H7 (cell line): Measurements from ENCODE around the gene HNF1B. TPM values are rescaled to one million over a fixed set of nuclear protein-coding genes. Genes with fewer than 3 reads are reported as not detected.

Experiments
- DNase-seq: peaks from one replicate; pipeline ENCODE4 v3.0.0; 2012
- H3K27me3 ChIP-seq: 2 replicates; pipeline ENCODE4 v1.6.0; 2011; ENCODE audit warnings: mild to moderate bottlenecking, low read length; ENCODE audit not compliant: control insufficient read depth, insufficient read depth
- H3K36me3 ChIP-seq: replicated peaks from 2 replicates; pipeline ENCODE4 v1.5.1; 2011; ENCODE audit warnings: low read length; ENCODE audit not compliant: control insufficient read depth, insufficient read depth
- H3K4me3 ChIP-seq: 2 replicates; pipeline ENCODE4 v1.5.1; 2011; ENCODE audit warnings: low read depth, mild to moderate bottlenecking, control low read depth, low read length, moderate library complexity; ENCODE audit not compliant: insufficient read depth
- total RNA-seq: library from RNA; depleted of rRNA; stranded (reverse); fragments of >200 nt; shearing (Covaris generic); gene quantifications from 2 replicates; pipeline ENCODE4 v1.2.3, GENCODE V29; 2014

Gene HNF1B
- total RNA-seq, 1 experiment from 2014 or later = 1.1 TPM

DNA sequence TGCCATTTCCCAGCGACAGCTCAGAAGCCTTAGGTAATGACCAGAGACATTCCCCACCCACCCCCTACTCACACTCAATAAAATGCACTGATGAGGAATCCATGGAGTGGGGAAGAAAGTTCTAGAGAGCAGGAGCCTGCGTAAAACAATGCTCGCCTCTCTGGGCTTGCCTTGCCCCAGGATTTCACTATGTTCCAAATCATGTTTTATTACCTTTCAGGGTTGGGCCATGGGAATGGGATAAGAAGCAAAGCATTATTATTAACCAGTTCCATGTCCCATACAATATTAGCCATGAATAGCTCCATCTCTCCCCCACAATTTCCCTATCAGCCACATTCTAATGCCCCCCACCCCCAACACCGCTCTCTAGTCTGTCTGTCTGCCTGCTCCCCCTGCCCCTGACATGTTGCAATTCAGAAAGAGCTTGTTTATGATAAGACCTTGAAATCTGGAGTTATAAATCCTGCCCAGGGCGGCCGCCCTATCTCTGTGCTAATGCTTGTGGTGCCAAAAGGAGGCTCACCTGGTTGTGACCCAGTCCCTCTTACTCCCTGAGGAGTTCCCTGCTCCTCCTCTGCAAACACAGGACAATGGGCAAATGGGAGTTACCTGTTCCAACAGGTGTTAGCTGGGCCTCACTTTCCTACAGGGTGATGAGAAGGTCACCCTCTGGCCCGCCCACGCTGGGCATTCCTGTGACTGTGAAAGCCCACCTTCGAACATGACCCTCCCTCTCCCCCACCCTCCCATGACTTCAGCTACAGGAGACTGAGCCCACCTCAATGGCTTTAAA, 73.6 kb downstream of the HNF1B start:
- Histone ChIP-seq H3K27me3 (no peaks in the 10 kb centered on the region), H3K4me3 (no peak overlapping the region), H3K36me3 (no peaks in the 10 kb centered on the region)
- DNase-seq = no peak

DNA sequence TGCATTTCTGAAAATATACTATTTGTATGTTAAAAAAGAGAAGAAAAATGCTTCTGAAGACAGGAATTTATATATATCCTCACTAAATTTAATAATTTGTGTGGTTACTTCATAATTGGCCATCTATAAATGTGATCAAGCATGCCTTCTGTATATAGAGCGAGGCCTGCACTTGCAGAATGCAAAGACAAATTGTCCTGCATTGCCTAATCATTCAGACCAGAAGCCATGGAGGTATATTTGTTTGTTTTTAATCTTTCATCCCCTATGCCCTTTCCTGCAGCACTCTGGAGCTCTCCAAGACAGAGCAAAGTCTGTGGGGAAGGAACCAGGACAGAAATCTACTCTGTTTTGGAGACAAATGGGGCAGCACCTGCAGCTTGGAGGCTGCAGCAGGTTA, 77.8 kb downstream of the HNF1B start:
- H3K27me3 ChIP-seq = no peaks in the 10 kb centered on the region
- no peak overlapping the region for H3K4me3 ChIP-seq
- DNase-seq = no peak
- H3K36me3 ChIP-seq = no peaks in the 10 kb centered on the region

DNA sequence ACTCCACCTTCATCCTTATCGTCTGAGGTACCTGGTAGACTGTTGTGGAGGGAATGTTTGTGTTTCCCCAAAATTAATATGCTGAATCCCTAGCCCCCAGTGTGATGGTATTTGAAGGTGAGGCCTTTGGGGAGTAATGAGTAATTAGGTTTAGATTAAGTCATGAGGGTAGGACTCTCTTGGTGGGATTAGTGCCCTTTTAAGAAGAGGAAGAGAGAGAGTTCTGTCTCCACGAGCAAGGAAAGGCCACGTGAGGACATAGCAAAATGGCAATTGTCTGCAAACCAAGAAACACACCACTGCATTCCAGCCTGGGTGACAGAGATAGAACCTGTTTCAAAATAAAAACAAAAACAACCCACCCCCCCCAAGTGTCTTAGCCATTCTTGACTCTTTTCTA, 80.6 kb downstream of the HNF1B start:
- H3K27me3 ChIP-seq = no peaks in the 10 kb centered on the region
- no peaks in the 10 kb centered on the region for H3K36me3 ChIP-seq
- DNase-seq = no peak
- H3K4me3 ChIP-seq = no peak overlapping the region

- no peaks in the 10 kb centered on the region for H3K27me3 ChIP-seq
- peak; percentile 28 for DNase-seq
- no peak overlapping the region for H3K4me3 ChIP-seq
These were observed 82.5 kb downstream of the HNF1B start for GRCh38 chr17:37662353-37662752.

DNA sequence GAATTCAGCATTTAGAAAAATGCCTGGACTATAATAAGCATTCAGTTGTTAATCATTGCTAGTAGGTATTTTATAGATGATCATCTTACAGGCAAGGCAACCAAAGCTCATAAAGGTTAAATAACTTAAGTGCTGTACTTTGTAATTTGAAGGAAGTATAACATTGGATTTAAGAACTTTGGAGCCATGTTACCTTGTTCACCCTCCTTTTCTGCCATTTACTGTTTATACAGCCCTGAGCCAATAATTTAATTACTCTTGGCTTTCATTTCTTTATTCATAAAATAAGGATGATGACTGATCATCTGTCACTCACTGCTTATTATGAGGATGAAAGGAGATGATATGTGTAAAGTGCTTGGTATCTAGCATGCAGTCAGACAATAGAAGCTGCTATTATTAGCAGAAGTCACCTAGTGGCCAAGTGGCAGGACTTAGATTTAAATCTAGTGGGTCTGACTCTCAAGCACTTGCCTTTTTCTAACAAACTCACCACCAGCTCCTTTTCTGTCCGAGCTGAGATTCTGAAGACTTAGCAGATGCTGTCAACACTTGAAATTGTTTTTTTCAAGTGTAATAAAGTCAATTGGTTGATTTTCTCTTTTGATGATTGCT, 83.4 kb downstream of the HNF1B start:
- H3K27me3 ChIP-seq = no peaks in the 10 kb centered on the region
- DNase-seq = no peak
- H3K36me3 ChIP-seq = no peaks in the 10 kb centered on the region
- H3K4me3 ChIP-seq = no peak overlapping the region

More at GRCh38 chr17:37662353-37662752, 82.5 kb downstream of the HNF1B start:
- no peaks in the 10 kb centered on the region for H3K36me3 ChIP-seq

- peak; percentile 25 for DNase-seq
- no peaks in the 10 kb centered on the region for H3K36me3 ChIP-seq
- H3K27me3 ChIP-seq = no peaks in the 10 kb centered on the region
- H3K4me3 ChIP-seq = no peak overlapping the region
These were observed 84.9 kb downstream of the HNF1B start for GRCh38 chr17:37659925-37660324.

GRCh38 chr17:37657202-37657601, 87.7 kb downstream of the HNF1B start:
- no peak overlapping the region for H3K4me3 ChIP-seq
- no peak for DNase-seq
- H3K36me3 ChIP-seq = no peaks in the 10 kb centered on the region
- H3K27me3 ChIP-seq = no peaks in the 10 kb centered on the region

DNA sequence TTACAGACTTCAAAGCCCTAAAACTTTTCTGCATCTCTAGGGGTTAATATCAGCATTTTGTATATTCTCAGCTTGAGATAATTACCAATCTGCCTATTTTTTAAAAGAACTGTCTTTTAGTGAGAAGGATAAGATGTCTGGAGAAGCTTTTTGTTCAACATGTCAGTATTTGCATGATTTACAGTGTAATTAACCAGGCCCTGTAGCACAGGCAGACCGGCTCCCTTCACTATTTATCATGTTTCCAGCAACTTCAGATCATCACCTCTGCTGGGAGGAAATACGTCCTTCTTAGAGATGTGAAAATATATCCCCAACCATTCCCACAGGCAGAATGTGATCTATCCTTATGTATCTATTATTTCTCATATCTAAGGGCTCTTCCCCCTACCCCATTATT, 93.0 kb downstream of the HNF1B start:
- H3K36me3 ChIP-seq = no peaks in the 10 kb centered on the region
- H3K4me3 ChIP-seq = no peak overlapping the region
- no peak for DNase-seq
- no peaks in the 10 kb centered on the region; the same call in 1 of the 2 replicates for H3K27me3 ChIP-seq

DNA sequence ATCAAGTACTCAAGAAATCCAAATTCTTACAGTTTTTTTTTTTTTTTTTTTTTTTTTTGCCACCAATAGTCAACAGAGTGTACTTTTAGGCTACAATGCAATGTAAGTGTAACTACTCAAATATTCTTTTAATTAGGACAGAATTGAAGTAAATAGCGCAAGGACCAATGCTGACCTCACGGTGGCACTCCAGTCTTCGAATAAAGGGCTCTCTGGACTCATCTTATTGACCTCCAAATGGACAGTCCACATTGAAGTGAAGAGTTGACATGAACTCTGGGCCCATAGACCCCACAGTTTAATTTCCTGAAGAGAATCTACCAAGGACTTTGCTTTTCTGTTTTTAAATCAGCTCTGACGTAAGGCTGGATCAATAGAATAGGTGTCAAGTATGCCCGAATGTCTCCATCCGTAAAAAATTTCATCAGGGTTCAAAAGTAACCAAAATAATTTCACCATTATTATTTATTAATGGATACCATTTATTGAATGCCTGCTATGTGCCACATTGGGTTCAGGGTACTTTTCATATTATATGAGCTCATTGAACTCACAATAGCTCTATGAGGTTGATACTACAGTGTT, 94.3 kb downstream of the HNF1B start:
- H3K4me3 ChIP-seq = no peak overlapping the region
- DNase-seq = peak; percentile 48
- H3K36me3 ChIP-seq = no peaks in the 10 kb centered on the region
- H3K27me3 ChIP-seq = peaks cover 1% of the 10 kb centered on the region; the same call in 1 of the 2 replicates

GRCh38 chr17:37648555-37648954, 96.3 kb downstream of the HNF1B start:
- no peak for DNase-seq
- Histone ChIP-seq H3K27me3 (peaks cover 1% of the 10 kb centered on the region; the same call in 1 of the 2 replicates), H3K4me3 (no peak overlapping the region), H3K36me3 (no peaks in the 10 kb centered on the region)

GRCh38 chr17:37647856-37648255, 97.0 kb downstream of the HNF1B start:
- Histone ChIP-seq H3K4me3 (no peak overlapping the region), H3K27me3 (peaks cover 1% of the 10 kb centered on the region; the same call in 1 of the 2 replicates), H3K36me3 (no peaks in the 10 kb centered on the region)
- DNase-seq = no peak

DNA sequence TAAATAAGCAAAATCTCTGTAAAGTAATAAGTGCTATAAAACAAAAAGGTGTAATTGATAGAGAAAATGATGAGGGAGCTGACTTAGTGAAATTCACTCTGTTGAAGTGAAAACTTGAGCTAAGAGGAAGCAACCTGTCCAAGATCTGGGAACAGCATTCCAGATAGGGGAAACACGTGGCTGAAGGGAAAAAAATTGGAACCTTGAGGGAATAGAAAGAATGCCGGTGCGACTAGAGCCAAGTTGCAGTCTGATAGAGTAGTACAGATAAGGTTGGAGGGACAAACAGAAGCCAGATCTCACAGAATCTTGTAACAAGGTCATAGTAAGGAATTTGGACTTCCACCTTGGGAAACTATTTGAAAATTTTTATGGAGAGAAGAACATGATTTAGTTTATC, 101.0 kb downstream of the HNF1B start:
- peaks cover 1% of the 10 kb centered on the region; the same call in 1 of the 2 replicates for H3K27me3 ChIP-seq
- H3K36me3 ChIP-seq = peaks cover 2% of the 10 kb centered on the region; the same call in 1 of the 2 replicates
- DNase-seq = no peak
- peak overlapping the region; percentile 96; the same call in 1 of the 2 replicates for H3K4me3 ChIP-seq

- Histone ChIP-seq H3K27me3 (peaks cover 1% of the 10 kb centered on the region; the same call in 1 of the 2 replicates), H3K4me3 (peak within 1 kb of the TSS; percentile 96), H3K36me3 (peaks cover 2% of the 10 kb centered on the region; the same call in 1 of the 2 replicates)
- DNase-seq = peak; percentile 91
These were observed 101.6 kb downstream of the HNF1B start, which contains the start of gene DDX52 for GRCh38 chr17:37643118-37643766. DDX52 (minus strand) TSS chr17:37643446; CDS start chr17:37643420, 26 bp downstream.

- Histone ChIP-seq H3K4me3 (peak overlapping the region; percentile 96), H3K27me3 (peaks cover 1% of the 10 kb centered on the region; the same call in 1 of the 2 replicates), H3K36me3 (peaks cover 7% of the 10 kb centered on the region; the same call in 1 of the 2 replicates)
- DNase-seq = peak; percentile 23
These were observed 102.2 kb downstream of the HNF1B start for GRCh38 chr17:37642681-37643080.
